ENCODE data around the gene ADAP1. TPM values are rescaled to one million over a fixed set of nuclear protein-coding genes. Genes with fewer than 3 reads are reported as not detected.
A peak's percentile ranks its signal among the peaks of the same experiment; 100 is the strongest.

The ADAP1 gene
- polyA plus RNA-seq, 3 donors: 49.1 to 117 (median 72.2) TPM

- no peak overlapping the region for H3K27ac Mint-ChIP-seq
- no peaks in the 10 kb centered on the region for H3K79me2 ChIP-seq (ENCODE audit: insufficient read depth, low read length)
- H3K4me3 Mint-ChIP-seq: no peak overlapping the region
- peak in 1 of 3 donors; percentile 24 for DNase-seq
- H3K4me1 ChIP-seq (ENCODE audit: control insufficient read depth in 1 of 2, insufficient read depth in 2 of 2, low read length in 2 of 2): peaks cover 4 to 5% of the 10 kb centered on the region in 2 donors
- H3K27me3 ChIP-seq (ENCODE audit: control insufficient read depth in 2 of 2, insufficient read depth in 2 of 2, low read length in 2 of 2): peaks cover 0 to 21% of the 10 kb centered on the region in 2 donors
- peaks cover 2% of the 10 kb centered on the region for H3K4me1 Mint-ChIP-seq
- no peak overlapping the region for H3K9ac ChIP-seq (ENCODE audit: insufficient read depth, low read length, poor library complexity, severe bottlenecking)
- no peak overlapping the region for H3K4me3 ChIP-seq (replicated peaks in 1 of 3; ENCODE audit: low read depth in 2 of 3, low read length in 3 of 3)
- intact Hi-C loops (cut with micrococcal nuclease): no loop called here
- no peaks in the 10 kb centered on the region for H3K36me3 ChIP-seq (replicated peaks in 1 of 2; ENCODE audit: control insufficient read depth in 1 of 2, insufficient read depth in 2 of 2, low read length in 2 of 2)
- peaks cover 0 to 2% (median 0%) of the 10 kb centered on the region in 7 donors for H3K9me3 Mint-ChIP-seq
- H2AFZ ChIP-seq (ENCODE audit: insufficient read depth, low read depth, low read length, poor library complexity, severe bottlenecking): no peak overlapping the region
- H3K27ac ChIP-seq (ENCODE audit: low read depth in 1 of 2, low read length in 2 of 2): no peak overlapping the region
- H3K27me3 Mint-ChIP-seq (ENCODE audit: low read depth in 3 of 3): peaks cover 8 to 49% (median 10%) of the 10 kb centered on the region in 3 donors
- H3K36me3 Mint-ChIP-seq: no peaks in the 10 kb centered on the region
- 19% methylated on average over 23 of the region's 24 CpGs for WGBS (ENCODE audit: insufficient coverage)
- TF ChIP-seq CTCF (IDR thresholded peaks at IDR 0.05): no peak
- no peak overlapping the region for H3K4me2 ChIP-seq (replicated peaks; ENCODE audit: extremely low read depth, low read length, poor library complexity, severe bottlenecking)
- H4K20me1 ChIP-seq (ENCODE audit: insufficient read depth, low read length): no peaks in the 10 kb centered on the region
- no peaks in the 10 kb centered on the region for H3K9me3 ChIP-seq (replicated peaks in 1 of 2; ENCODE audit: control insufficient read depth in 1 of 2, insufficient read depth in 1 of 2, low read length in 2 of 2)
Observed at GRCh38 chr7:988426-988911, 34.0 kb upstream of the ADAP1 start.

GRCh38 chr7:987909-988308 lies 33.4 kb upstream of the ADAP1 start:
- Histone ChIP-seq H3K27me3 (ENCODE audit: control insufficient read depth in 2 of 2, insufficient read depth in 2 of 2, low read length in 2 of 2) (peaks cover 0 to 21% of the 10 kb centered on the region in 2 donors), H3K4me2 (replicated peaks; ENCODE audit: extremely low read depth, low read length, poor library complexity, severe bottlenecking) (no peak overlapping the region), H3K4me1 (ENCODE audit: control insufficient read depth in 1 of 2, insufficient read depth in 2 of 2, low read length in 2 of 2) (peaks cover 2 to 4% of the 10 kb centered on the region in 2 donors), H4K20me1 (ENCODE audit: insufficient read depth, low read length) (no peaks in the 10 kb centered on the region), H3K27ac (ENCODE audit: low read depth in 1 of 2, low read length in 2 of 2) (no peak overlapping the region), H3K9me3 (replicated peaks in 1 of 2; ENCODE audit: control insufficient read depth in 1 of 2, insufficient read depth in 1 of 2, low read length in 2 of 2) (no peaks in the 10 kb centered on the region), H3K36me3 (replicated peaks in 1 of 2; ENCODE audit: control insufficient read depth in 1 of 2, insufficient read depth in 2 of 2, low read length in 2 of 2) (no peaks in the 10 kb centered on the region), H3K79me2 (ENCODE audit: insufficient read depth, low read length) (no peaks in the 10 kb centered on the region), H3K9ac (ENCODE audit: insufficient read depth, low read length, poor library complexity, severe bottlenecking) (no peak overlapping the region), H3K4me3 (replicated peaks in 1 of 3; ENCODE audit: low read depth in 2 of 3, low read length in 3 of 3) (no peak overlapping the region), H2AFZ (ENCODE audit: insufficient read depth, low read depth, low read length, poor library complexity, severe bottlenecking) (no peak overlapping the region)
- Mint-ChIP-seq H3K4me1 (peaks cover under 1% of the 10 kb centered on the region), H3K36me3 (no peaks in the 10 kb centered on the region), H3K27ac (no peak overlapping the region), H3K4me3 (no peak overlapping the region), H3K9me3 (peaks cover 0 to 2% (median 0%) of the 10 kb centered on the region in 7 donors), H3K27me3 (ENCODE audit: low read depth in 3 of 3) (peaks cover 8 to 45% (median 10%) of the 10 kb centered on the region in 3 donors)
- intact Hi-C loops (cut with micrococcal nuclease): no loop called here
- WGBS (ENCODE audit: insufficient coverage): 35% methylated on average over 5 of the region's 6 CpGs
- no peak for DNase-seq
- TF ChIP-seq CTCF (IDR thresholded peaks at IDR 0.05): no peak
